BJ (cell line): ENCODE measurements around the gene GALE. TPM values are rescaled to one million over a fixed set of nuclear protein-coding genes. Genes with fewer than 3 reads are reported as not detected.
A peak's percentile ranks its signal among the peaks of the same experiment; 100 is the strongest.
"Not testable (repeated sequence)": the region's sequence is repeated elsewhere in the genome, so short reads cannot be mapped to it uniquely, and the experiment has no call there.

Source experiments
- CTCF ChIA-PET: fragments of 350-600 bp; formaldehyde crosslinking; extraction: SDS; loops from one replicate; lab custom pipeline; 2021; ENCODE audit warnings: antibody characterized with exemption, inconsistent platforms; lab: Yijun Ruan, JAX
- POLR2A ChIA-PET: fragments of 300-600 bp; sonication (Branson Sonifier 250); formaldehyde crosslinking; extraction: SDS; loops from one replicate; lab custom pipeline; 2021; ENCODE audit warnings: antibody characterized with exemption; lab: Charles Lee
- DNase-seq: peaks from one replicate; pipeline ENCODE4 v3.0.0-alpha.2; 2011; ENCODE audit warnings: low read depth
- H3K27me3 ChIP-seq: 2 replicates; pipeline ENCODE4 v1.6.0; 2011; ENCODE audit warnings: low read length; ENCODE audit not compliant: control insufficient read depth, insufficient read depth
- H3K36me3 ChIP-seq: 2 replicates; pipeline ENCODE4 v1.5.1; 2011; ENCODE audit warnings: low read length; ENCODE audit not compliant: control insufficient read depth, insufficient read depth
- H3K4me3 ChIP-seq: 2 replicates; pipeline ENCODE4 v1.5.1; 2011; ENCODE audit warnings: low read depth, mild to moderate bottlenecking, control low read depth, low read length
- polyA plus RNA-seq: library from polyadenylated mRNA; depleted of rRNA; stranded (reverse); fragments of >200 nt; gene quantifications from 2 replicates; pipeline ENCODE4 v1.2.3, GENCODE V29; 2011
- TF ChIP-seq, protein P1 (sequence below): IDR thresholded peaks from 2 replicates; pipeline ENCODE4 v1.5.1; 2011; ENCODE audit warnings: low read depth, mild to moderate bottlenecking, control low read depth, inconsistent platforms, low read length, moderate library complexity; ENCODE audit not compliant: insufficient read depth

Gene GALE
- polyA plus RNA-seq, 1 experiment = 36.1 TPM

DNA sequence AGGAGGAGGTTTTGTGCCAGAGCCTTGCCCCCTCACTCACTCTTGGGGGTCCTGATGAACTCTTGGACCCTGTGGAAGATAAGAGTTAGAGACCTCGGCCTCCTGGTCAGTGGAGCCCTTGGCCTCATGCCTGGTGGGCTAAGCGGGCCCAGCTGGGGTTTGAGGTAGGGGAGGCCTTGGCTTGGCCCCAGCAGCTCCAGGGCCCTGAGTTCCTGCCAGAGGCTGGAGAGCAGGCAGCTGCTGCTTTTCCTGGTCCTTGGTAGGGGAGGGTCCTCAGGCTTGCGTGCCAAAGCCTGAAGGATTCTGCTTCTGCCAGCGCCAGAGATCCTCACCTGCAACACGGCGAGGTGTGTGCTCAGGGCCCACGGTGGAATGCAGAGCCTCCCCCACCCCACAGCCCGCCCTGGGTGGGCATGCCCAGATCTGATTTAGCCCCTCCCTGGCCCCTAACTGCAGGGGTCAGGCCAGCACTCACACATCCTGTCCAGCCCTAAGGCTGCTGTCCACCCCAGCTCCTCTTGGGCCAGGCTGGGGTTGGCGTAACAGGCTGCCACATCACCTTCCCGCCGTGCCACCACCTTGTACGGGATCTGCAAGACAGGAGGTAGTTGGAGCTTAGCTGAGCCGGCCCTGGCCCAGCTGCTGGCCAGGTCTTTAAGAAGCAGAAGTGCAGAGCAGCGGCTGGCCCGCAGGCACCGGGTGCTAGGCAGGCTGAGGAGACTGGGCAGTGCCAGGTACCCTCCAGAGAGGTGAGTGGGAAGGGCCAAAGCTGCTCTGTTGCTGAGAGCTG is 4.7 kb downstream of the GALE start:
- ChIA-PET POLR2A (no interaction called here), CTCF (interaction anchor here (0.8 to 1.6 kb wide), 2 partner anchors 24 kb away, joined by 3 to 7 read pairs; no protein-coding TSS in a partner anchor)
- peaks cover 15% of the 10 kb centered on the region for H3K36me3 ChIP-seq

DNA sequence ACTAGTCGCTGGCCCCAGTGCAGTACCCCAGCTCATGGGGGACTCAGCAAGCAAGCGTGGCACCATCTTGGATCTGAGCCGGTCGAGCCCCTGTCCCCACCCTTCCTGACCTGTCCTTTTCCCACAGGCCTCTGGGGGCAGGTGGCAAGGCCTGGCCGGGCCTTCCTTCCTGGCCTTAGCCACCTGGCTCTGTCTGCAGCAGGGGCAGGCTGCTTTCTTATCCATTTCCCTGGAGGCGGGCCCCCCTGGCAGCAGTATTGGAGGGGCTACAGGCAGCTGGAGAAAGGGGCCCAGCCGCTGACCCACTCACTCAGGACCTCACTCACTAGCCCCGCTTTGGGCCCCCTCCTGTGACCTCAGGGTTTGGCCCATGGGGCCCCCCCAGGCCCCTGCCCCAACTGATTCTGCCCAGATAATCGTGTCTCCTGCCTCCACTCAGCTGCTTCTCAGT is 5.8 kb downstream of the GALE start:
- DNase-seq, CTCF ChIA-PET: not testable (repeated sequence)

More for the DNA sequence above, 4.7 kb downstream of the GALE start:
- no peak for DNase-seq
- no peak overlapping the region for H3K4me3 ChIP-seq
- TF ChIP-seq, protein P1, sequence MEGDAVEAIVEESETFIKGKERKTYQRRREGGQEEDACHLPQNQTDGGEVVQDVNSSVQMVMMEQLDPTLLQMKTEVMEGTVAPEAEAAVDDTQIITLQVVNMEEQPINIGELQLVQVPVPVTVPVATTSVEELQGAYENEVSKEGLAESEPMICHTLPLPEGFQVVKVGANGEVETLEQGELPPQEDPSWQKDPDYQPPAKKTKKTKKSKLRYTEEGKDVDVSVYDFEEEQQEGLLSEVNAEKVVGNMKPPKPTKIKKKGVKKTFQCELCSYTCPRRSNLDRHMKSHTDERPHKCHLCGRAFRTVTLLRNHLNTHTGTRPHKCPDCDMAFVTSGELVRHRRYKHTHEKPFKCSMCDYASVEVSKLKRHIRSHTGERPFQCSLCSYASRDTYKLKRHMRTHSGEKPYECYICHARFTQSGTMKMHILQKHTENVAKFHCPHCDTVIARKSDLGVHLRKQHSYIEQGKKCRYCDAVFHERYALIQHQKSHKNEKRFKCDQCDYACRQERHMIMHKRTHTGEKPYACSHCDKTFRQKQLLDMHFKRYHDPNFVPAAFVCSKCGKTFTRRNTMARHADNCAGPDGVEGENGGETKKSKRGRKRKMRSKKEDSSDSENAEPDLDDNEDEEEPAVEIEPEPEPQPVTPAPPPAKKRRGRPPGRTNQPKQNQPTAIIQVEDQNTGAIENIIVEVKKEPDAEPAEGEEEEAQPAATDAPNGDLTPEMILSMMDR = no peak
- H3K27me3 ChIP-seq = no peaks in the 10 kb centered on the region

DNA sequence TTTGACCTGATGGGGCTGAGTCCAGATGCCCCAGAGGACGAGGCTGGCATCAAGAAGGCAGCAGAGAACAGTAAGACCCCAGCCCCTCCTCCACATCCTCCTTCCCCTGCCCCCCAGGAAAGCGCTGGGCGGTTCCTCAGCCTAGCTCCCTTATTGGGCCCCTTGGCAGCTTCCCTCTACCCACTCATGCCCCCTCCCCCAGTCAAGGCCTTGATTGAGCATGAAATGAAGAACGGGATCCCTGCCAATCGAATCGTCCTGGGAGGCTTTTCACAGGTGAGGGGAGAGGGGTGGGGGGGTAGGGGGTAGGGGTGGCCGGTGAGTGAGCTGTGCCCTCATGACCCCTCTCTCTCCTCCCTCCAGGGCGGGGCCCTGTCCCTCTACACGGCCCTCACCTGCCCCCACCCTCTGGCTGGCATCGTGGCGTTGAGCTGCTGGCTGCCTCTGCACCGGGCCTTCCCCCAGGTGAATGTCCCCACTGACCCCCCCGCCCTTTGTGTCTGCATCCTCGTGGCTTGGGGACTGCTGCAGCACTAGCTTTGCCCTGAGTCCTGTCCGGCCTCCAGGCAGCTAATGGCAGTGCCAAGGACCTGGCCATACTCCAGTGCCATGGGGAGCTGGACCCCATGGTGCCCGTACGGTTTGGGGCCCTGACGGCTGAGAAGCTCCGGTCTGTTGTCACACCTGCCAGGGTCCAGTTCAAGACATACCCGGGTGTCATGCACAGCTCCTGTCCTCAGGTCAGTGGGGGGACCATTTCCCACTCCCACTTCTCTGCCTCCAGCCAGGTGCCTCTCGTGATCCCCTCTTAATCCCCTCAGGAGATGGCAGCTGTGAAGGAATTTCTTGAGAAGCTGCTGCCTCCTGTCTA is 6.5 kb downstream of the GALE start:
- Histone ChIP-seq H3K27me3 (no peaks in the 10 kb centered on the region), H3K36me3 (peaks cover 15% of the 10 kb centered on the region), H3K4me3 (no peak overlapping the region)
- DNase-seq = no peak
- TF ChIP-seq, protein P1 = no peak
- POLR2A ChIA-PET = no interaction called here
- CTCF ChIA-PET = no interaction called here

More for the DNA sequence above, 5.8 kb downstream of the GALE start:
- H3K36me3 ChIP-seq = peaks cover 15% of the 10 kb centered on the region
- POLR2A ChIA-PET, H3K27me3 ChIP-seq, H3K4me3 ChIP-seq: not testable (repeated sequence)

DNA sequence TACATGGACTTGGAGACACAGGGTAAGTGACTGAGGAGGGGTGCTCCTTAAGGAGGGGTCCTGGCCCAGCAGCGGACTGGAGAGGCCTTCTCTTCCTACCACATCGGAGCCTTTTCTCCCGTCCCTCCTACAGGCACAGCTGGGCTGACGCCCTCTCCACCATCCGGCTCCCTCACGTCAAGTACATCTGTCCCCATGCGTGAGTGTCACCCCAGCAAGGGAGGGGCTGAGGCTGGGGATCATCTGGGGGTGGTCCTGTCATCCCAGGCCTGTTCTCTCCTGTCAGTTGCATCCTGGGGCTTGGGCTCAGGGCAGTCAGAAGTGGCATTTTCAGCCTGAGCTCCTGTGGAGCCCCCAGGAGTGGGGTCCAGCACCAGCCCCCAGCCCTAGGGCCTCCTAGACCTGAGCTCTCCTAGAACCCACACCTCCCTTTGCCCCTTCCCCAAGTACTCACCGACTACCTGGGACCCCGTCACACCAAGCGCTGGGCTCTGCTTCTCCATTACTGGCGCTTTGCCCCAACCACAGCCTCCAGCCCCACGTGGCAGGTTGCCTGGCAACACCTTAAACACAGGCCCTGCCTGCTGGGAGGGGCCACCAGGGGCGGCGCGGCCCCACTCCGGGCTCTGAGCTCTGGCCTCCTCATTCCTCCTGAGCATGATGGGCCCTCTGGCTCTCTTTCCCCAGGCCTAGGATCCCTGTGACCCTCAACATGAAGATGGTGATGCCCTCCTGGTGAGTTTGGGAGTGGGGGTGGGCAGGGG is 7.4 kb downstream of the GALE start:
- Histone ChIP-seq H3K4me3 (no peak overlapping the region), H3K36me3 (peaks cover 15% of the 10 kb centered on the region), H3K27me3 (no peaks in the 10 kb centered on the region)
- ChIA-PET POLR2A (no interaction called here), CTCF (no interaction called here)
- TF ChIP-seq, protein P1 = no peak
- no peak for DNase-seq

DNA sequence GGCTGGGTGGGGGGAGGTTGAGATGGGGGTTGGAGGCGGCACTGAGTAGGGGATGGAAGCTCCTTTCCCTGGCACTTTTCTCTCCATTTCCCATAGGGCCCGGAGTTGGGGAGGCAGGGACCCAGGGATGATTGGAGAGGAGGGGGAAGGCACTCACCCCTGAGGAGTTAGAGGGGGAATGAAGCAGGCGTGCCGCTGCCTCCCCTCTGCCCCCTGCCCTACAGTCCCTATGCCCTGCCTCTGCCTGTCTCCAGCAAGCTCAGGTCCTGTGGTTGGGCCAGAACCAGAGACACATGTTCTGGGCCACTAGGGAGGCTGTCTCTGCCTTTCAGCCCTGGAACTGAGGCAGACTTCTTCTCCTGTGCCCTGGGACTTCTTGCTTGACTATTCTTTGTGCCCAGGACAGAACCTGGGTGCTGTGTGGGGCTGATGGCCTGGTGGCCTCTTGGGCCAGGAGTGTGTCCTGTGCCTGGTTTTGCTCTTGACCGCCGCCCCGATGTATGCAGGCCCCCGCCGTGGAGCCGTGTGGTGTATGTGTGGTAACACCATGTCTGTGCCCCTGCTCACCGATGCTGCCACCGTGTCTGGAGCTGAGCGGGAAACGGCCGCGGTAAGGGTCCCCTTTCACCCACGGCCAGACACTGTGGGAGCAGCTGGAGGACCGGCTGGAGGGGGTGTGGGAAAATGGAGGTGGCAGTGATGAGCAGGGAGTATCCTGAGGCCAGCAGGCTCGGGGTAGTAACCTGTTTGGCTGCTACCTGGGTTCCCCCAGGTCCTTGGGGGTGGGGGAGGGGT is 8.2 kb downstream of the GALE start:
- TF ChIP-seq, protein P1 = no peak
- H3K27me3 ChIP-seq = no peaks in the 10 kb centered on the region
- no peak for DNase-seq
- peaks cover 18% of the 10 kb centered on the region for H3K36me3 ChIP-seq
- ChIA-PET CTCF (interaction anchor here (0.5 to 2.9 kb wide), 6 partner anchors 11 to 96 kb away, joined by 3 to 11 read pairs (median 4); no protein-coding TSS in a partner anchor), POLR2A (interaction anchor here (0.7 kb wide), 1 partner anchor 36 kb away, joined by 3 read pairs; no protein-coding TSS in a partner anchor)
- H3K4me3 ChIP-seq = peak overlapping the region; percentile 62
